ENCODE results near the gene GJD3.

GJD3 gene

GRCh38 chr17:40366861-40367518 lies 2.5 kb upstream of the GJD3 start:
- no peaks in the 10 kb centered on the region for H3K9me2 ChIP-seq (replicated peaks; ENCODE audit: insufficient read depth, low read length)
- H3K4me2 ChIP-seq (ENCODE audit: low read depth, low read length) = no peak overlapping the region
- no peak overlapping the region for H3K9ac ChIP-seq (ENCODE audit: low read length)
- no peaks in the 10 kb centered on the region for H3K9me3 ChIP-seq (replicated peaks; ENCODE audit: insufficient read depth, low read length)
- H4K20me1 ChIP-seq (ENCODE audit: insufficient read depth, low read length) = no peaks in the 10 kb centered on the region
- H3F3A ChIP-seq (ENCODE audit: insufficient read depth, low read length) = no peaks in the 10 kb centered on the region
- no peak overlapping the region for H3K4me3 ChIP-seq (ENCODE audit: low read length)
- no peaks in the 10 kb centered on the region for H3K27me3 ChIP-seq (replicated peaks; ENCODE audit: insufficient read depth, low read length)
- peaks cover 5% of the 10 kb centered on the region for H3K4me1 ChIP-seq (ENCODE audit: low read length)
- H2AFZ ChIP-seq (ENCODE audit: low read length) = no peak overlapping the region
- TF ChIP-seq EZH2 (optimal IDR thresholded peaks at IDR 0.05; ENCODE audit: low read depth, low read length) = no peak
- no peak for DNase-seq
- no peaks in the 10 kb centered on the region for H3K36me3 ChIP-seq (replicated peaks; ENCODE audit: insufficient read depth, low read length)
- no peaks in the 10 kb centered on the region for H3K79me2 ChIP-seq (ENCODE audit: low read length)
- no peak overlapping the region for H3K27ac ChIP-seq (ENCODE audit: low read length)

GRCh38 chr17:40366076-40366860 lies 1.7 kb upstream of the GJD3 start:
- Histone ChIP-seq H3K36me3 (replicated peaks; ENCODE audit: insufficient read depth, low read length) (no peaks in the 10 kb centered on the region), H2AFZ (ENCODE audit: low read length) (no peak overlapping the region), H3K27ac (ENCODE audit: low read length) (no peak overlapping the region), H3K9me2 (replicated peaks; ENCODE audit: insufficient read depth, low read length) (no peaks in the 10 kb centered on the region), H3K4me2 (ENCODE audit: low read depth, low read length) (no peak overlapping the region), H3K79me2 (ENCODE audit: low read length) (no peaks in the 10 kb centered on the region), H3K4me3 (ENCODE audit: low read length) (no peak overlapping the region), H3K27me3 (replicated peaks; ENCODE audit: insufficient read depth, low read length) (no peaks in the 10 kb centered on the region), H3F3A (ENCODE audit: insufficient read depth, low read length) (no peaks in the 10 kb centered on the region), H3K9ac (ENCODE audit: low read length) (no peak overlapping the region), H4K20me1 (ENCODE audit: insufficient read depth, low read length) (no peaks in the 10 kb centered on the region), H3K9me3 (replicated peaks; ENCODE audit: insufficient read depth, low read length) (no peaks in the 10 kb centered on the region), H3K4me1 (ENCODE audit: low read length) (peaks cover 4% of the 10 kb centered on the region; the same call in 1 of the 2 replicates)
- TF ChIP-seq CTCF (IDR thresholded peaks at IDR 0.05; ENCODE audit: low read length) (no peak), EZH2phosphoT487 (IDR thresholded peaks at IDR 0.05; ENCODE audit: low read length) (no peak), EZH2 (optimal IDR thresholded peaks at IDR 0.05; ENCODE audit: low read depth, low read length) (no peak)
- no peak for DNase-seq

GRCh38 chr17:40364906-40365305 lies 369 bp upstream of the GJD3 start:
- H3K9me3 ChIP-seq (replicated peaks; ENCODE audit: insufficient read depth, low read length) = no peaks in the 10 kb centered on the region
- no peak overlapping the region for H3K27ac ChIP-seq (ENCODE audit: low read length)
- H3F3A ChIP-seq (ENCODE audit: insufficient read depth, low read length) = no peaks in the 10 kb centered on the region
- no peak overlapping the region for H3K4me2 ChIP-seq (ENCODE audit: low read depth, low read length)
- H3K79me2 ChIP-seq (ENCODE audit: low read length) = no peaks in the 10 kb centered on the region
- H3K4me1 ChIP-seq (ENCODE audit: low read length) = peaks cover 4% of the 10 kb centered on the region; the same call in 1 of the 2 replicates
- no peaks in the 10 kb centered on the region for H3K36me3 ChIP-seq (replicated peaks; ENCODE audit: insufficient read depth, low read length)
- DNase-seq = no peak
- TF ChIP-seq CTCF (IDR thresholded peaks at IDR 0.05; ENCODE audit: low read length) = no peak
- H3K27me3 ChIP-seq (replicated peaks; ENCODE audit: insufficient read depth, low read length) = no peaks in the 10 kb centered on the region
- H4K20me1 ChIP-seq (ENCODE audit: insufficient read depth, low read length) = no peaks in the 10 kb centered on the region
- H2AFZ ChIP-seq (ENCODE audit: low read length) = no peak overlapping the region
- no peak overlapping the region for H3K4me3 ChIP-seq (ENCODE audit: low read length)
- no peak overlapping the region for H3K9ac ChIP-seq (ENCODE audit: low read length)
- no peaks in the 10 kb centered on the region for H3K9me2 ChIP-seq (replicated peaks; ENCODE audit: insufficient read depth, low read length)

All from MM.1S (cell line).